ENCODE measurements around the gene DPY19L1.
"Not testable (repeated sequence)": the region's sequence is repeated elsewhere in the genome, so short reads cannot be mapped to it uniquely, and the experiment has no call there.

DNA sequence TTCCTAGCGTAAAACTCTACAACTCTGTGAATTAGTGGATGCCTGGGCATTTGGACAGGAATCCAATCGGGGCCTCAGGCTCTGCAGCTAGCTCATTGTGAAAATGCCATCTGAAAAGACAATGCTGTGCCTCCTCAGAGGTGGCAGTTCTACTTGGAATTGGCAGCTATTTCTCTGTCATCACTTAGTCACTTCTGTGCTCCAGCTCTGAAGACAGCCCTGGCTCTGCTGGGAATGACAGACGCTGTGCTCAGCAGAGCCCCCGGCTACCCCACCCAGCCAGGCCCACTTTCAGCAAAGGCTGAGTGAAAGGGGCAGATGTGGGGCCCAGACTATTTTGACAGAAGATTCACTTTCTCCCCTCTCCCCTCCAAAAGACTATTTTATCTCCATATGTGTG lies 119.8 kb downstream of the DPY19L1 start:
- TF ChIP-seq, protein P1, sequence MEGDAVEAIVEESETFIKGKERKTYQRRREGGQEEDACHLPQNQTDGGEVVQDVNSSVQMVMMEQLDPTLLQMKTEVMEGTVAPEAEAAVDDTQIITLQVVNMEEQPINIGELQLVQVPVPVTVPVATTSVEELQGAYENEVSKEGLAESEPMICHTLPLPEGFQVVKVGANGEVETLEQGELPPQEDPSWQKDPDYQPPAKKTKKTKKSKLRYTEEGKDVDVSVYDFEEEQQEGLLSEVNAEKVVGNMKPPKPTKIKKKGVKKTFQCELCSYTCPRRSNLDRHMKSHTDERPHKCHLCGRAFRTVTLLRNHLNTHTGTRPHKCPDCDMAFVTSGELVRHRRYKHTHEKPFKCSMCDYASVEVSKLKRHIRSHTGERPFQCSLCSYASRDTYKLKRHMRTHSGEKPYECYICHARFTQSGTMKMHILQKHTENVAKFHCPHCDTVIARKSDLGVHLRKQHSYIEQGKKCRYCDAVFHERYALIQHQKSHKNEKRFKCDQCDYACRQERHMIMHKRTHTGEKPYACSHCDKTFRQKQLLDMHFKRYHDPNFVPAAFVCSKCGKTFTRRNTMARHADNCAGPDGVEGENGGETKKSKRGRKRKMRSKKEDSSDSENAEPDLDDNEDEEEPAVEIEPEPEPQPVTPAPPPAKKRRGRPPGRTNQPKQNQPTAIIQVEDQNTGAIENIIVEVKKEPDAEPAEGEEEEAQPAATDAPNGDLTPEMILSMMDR (conservative IDR thresholded peaks at IDR 0.05; ENCODE audit: low read depth, low read length): not testable (repeated sequence)
- TF ChIP-seq EZH2phosphoT487 (IDR thresholded peaks at IDR 0.05; ENCODE audit: borderline replicate concordance, low read length); EZH2 (IDR thresholded peaks at IDR 0.05; ENCODE audit: low read length, unreplicated experiment): not testable (repeated sequence)
